K562 (cell line): ENCODE data around the gene ALS2. TPM values are rescaled to one million over a fixed set of nuclear protein-coding genes. Genes with fewer than 3 reads are reported as not detected.

Source experiments
- ATF4 ChIP-seq: fragments of 450-650 bp; formaldehyde crosslinking; IDR thresholded peaks from 2 replicates; pipeline ENCODE4 v1.4.0; 2022; ENCODE audit warnings: mild to moderate bottlenecking, moderate library complexity
- CTBP1 ChIP-seq: fragments of 450-650 bp; IDR thresholded peaks from 2 replicates; pipeline ENCODE4 v1.6.1; 2016; ENCODE audit warnings: borderline replicate concordance
- CTCFL ChIP-seq: IDR thresholded peaks from 2 replicates; pipeline ENCODE4 v1.6.1; 2011; ENCODE audit warnings: borderline replicate concordance, low read depth, mild to moderate bottlenecking, moderate library complexity, low read length; ENCODE audit not compliant: insufficient read depth, poor library complexity, severe bottlenecking
- DIDO1 ChIP-seq: fragments of 450-650 bp; IDR thresholded peaks from 2 replicates; pipeline ENCODE4 v1.6.1; 2016; ENCODE audit warnings: low read depth, missing biosample characterization, missing genetic modification characterization
- FOXP1 ChIP-seq: sonication (generic); formaldehyde crosslinking; IDR thresholded peaks from 2 replicates; pipeline ENCODE4 v1.8.0; 2022; ENCODE audit warnings: mild to moderate bottlenecking, missing genetic modification reagents
- GABPA ChIP-seq: fragments of 200-800 bp; sonication (Bioruptor generic); conservative IDR thresholded peaks from 2 replicates; pipeline ENCODE4 v1.6.1; 2016; ENCODE audit warnings: low read depth, missing genetic modification characterization, missing compliant biosample characterization
- HES1 ChIP-seq: fragments of 450-650 bp; IDR thresholded peaks from 2 replicates; pipeline ENCODE4 v1.6.1; 2016; ENCODE audit warnings: low read depth, mild to moderate bottlenecking, moderate library complexity
- JUNB ChIP-seq: fragments of 450-650 bp; formaldehyde crosslinking; conservative IDR thresholded peaks from 2 replicates; pipeline ENCODE4 v1.4.0; 2020; ENCODE audit warnings: mild to moderate bottlenecking
- MBD2 ChIP-seq: sonication (generic); IDR thresholded peaks from 2 replicates; pipeline ENCODE4 v1.6.1; 2016; ENCODE audit warnings: low read depth, borderline replicate concordance
- NCOA1 ChIP-seq: fragments of 450-650 bp; IDR thresholded peaks from 2 replicates; pipeline ENCODE4 v1.6.1; 2016; ENCODE audit warnings: low read depth
- NFYB ChIP-seq: IDR thresholded peaks from 2 replicates; pipeline ENCODE4 v1.6.1; 2011; ENCODE audit warnings: mild to moderate bottlenecking, moderate library complexity; ENCODE audit not compliant: insufficient read length; ENCODE audit errors: extremely low read depth
- PRPF4 ChIP-seq: fragments of 200-400 bp; formaldehyde crosslinking; IDR thresholded peaks from one replicate; pipeline ENCODE4 v1.6.1; 2017; ENCODE audit warnings: low read length, low read depth, mild to moderate bottlenecking; ENCODE audit not compliant: insufficient read depth, poor library complexity, severe bottlenecking
- RAD21 ChIP-seq, 2 experiments: fragments of 250-450 bp in 1 of 2; fragments of 450-650 bp in 1 of 2; sonication (Bioruptor Pico) in 1 of 2; formaldehyde crosslinking in 1 of 2; IDR thresholded peaks in 1 of 2; conservative IDR thresholded peaks in 1 of 2; 2 replicates each; pipeline versions ENCODE4 v1.4.0 to v1.8.0; 2020 to 2022; ENCODE audit warnings: mild to moderate bottlenecking in 2 of 2, moderate library complexity in 1 of 2
- RB1 ChIP-seq: fragments of 450-650 bp; IDR thresholded peaks from 2 replicates; pipeline ENCODE4 v1.6.1; 2017; ENCODE audit warnings: low read depth, mild to moderate bottlenecking
- SAFB2 ChIP-seq: fragments of 200-400 bp; formaldehyde crosslinking; IDR thresholded peaks from 2 replicates; pipeline ENCODE4 v1.6.1; 2018; ENCODE audit warnings: borderline replicate concordance, low read length, low read depth, moderate library complexity; ENCODE audit not compliant: severe bottlenecking
- SIX5 ChIP-seq, 2 experiments: IDR thresholded peaks; 2 replicates each; pipeline ENCODE4 v1.6.1; 2011; ENCODE audit warnings: low read length in 2 of 2, borderline replicate concordance in 1 of 2, low read depth in 1 of 2, mild to moderate bottlenecking in 1 of 2, moderate library complexity in 1 of 2; ENCODE audit not compliant: insufficient read depth in 1 of 2
- XRCC3 ChIP-seq: fragments of 450-650 bp; IDR thresholded peaks from 2 replicates; pipeline ENCODE4 v1.6.1; 2017; ENCODE audit warnings: mild to moderate bottlenecking, moderate library complexity
- YBX1 ChIP-seq: fragments of 450-650 bp; IDR thresholded peaks from 2 replicates; pipeline ENCODE4 v1.7.1; 2016; ENCODE audit warnings: mild to moderate bottlenecking
- ZBTB17 ChIP-seq: fragments of 450-650 bp; formaldehyde crosslinking; IDR thresholded peaks from 2 replicates; pipeline ENCODE4 v1.4.0; 2020; ENCODE audit warnings: mild to moderate bottlenecking
- ZC3H11A ChIP-seq: IDR thresholded peaks from 2 replicates; pipeline ENCODE4 v1.6.1; 2012; ENCODE audit warnings: low read depth, low read length, improper control_type of control experiment
- ZNF165 ChIP-seq: fragments of 250-450 bp; sonication (Bioruptor Pico); IDR thresholded peaks from 2 replicates; pipeline ENCODE4 v1.4.0; 2020; ENCODE audit warnings: borderline replicate concordance
- ZNF24 ChIP-seq: fragments of 450-650 bp; IDR thresholded peaks from 2 replicates; pipeline ENCODE4 v1.6.1; 2016
- ZNF316 ChIP-seq: fragments of 450-650 bp; IDR thresholded peaks from 2 replicates; pipeline ENCODE4 v1.6.1; 2016
- polyA plus RNA-seq, 8 experiments: library from polyadenylated mRNA; depleted of rRNA in 4 of 8; stranded (reverse) in 5 of 8; unstranded in 3 of 8; fragments of >200 nt; fragmentation: Nextera tagmentation in 2 of 8; fragmentation: Illumina TruSeq in 1 of 8; extraction: Ambion mirVana in 2 of 8; extraction: Trizol in 1 of 8; gene quantifications; 2 replicates each; pipeline versions ENCODE4 v1.2.1 to v1.2.3, GENCODE V29; 2011 to 2014; ENCODE audit warnings: inconsistent platforms in 1 of 8, missing spikeins in 1 of 8
- total RNA-seq, 7 experiments: library from RNA; depleted of rRNA in 6 of 7; stranded (reverse); fragments of >200 nt in 6 of 7; fragmentation: Illumina TruSeq in 2 of 7; extraction: Trizol in 2 of 7; gene quantifications; 2 replicates each; pipeline versions ENCODE4 v1.2.1 to v1.2.3, GENCODE V29; 2011 to 2021; ENCODE audit warnings: low replicate concordance in 1 of 7

Gene ALS2
- total and polyA plus RNA-seq, 9 of the 15 experiments (the other 6 are each of a cell fraction or from before 2014, with no cell fraction given): 5.2 to 17.7 (median 11.6) TPM

- TF ChIP-seq GABPA (tag) (no peak), ZNF24 (no peak), MBD2 (no peak), NCOA1 (no peak), DIDO1 (no peak), FOXP1 (no peak), ZNF165 (CRISPR knock-in tag) (no peak), ATF4 (CRISPR knock-in tag) (no peak), RAD21 (CRISPR knock-in tag; conservative IDR thresholded peaks at IDR 0.05 in 1 of 2, IDR thresholded peaks at IDR 0.05 in 1 of 2) (peak in 1 of 2 experiments; percentile 49; a peak in 2 of 4 replicates), RB1 (no peak), YBX1 (no peak), ZNF316 (no peak), PRPF4 (no peak), SIX5 (IDR thresholded peaks at IDR 0.05; ENCODE audit: borderline replicate concordance in 1 of 2, insufficient read depth in 1 of 2, low read depth in 1 of 2, low read length in 2 of 2) (no peak), CTBP1 (peak; percentile 44; the same call in 1 of the 2 replicates), XRCC3 (no peak), NFYB (no peak), ZBTB17 (no peak), SAFB2 (no peak), HES1 (no peak), JUNB (CRISPR knock-in tag) (no peak), ZC3H11A (no peak), CTCFL (peak; percentile 31)
Measured at GRCh38 chr2:201680743-201681142, 100.0 kb downstream of the ALS2 start (continued).
